H54 (cell line): ENCODE measurements around the gene SMIM21.

Experiments
- DNase-seq: peaks from one replicate; pipeline ENCODE4 v3.0.0; 2011; ENCODE audit warnings: low spot score, mixed read lengths; ENCODE audit not compliant: insufficient read length
- FAIRE-seq: peaks from 3 replicates; lab custom pipeline; 2011; peaks lifted over from hg19 to GRCh38; lab: Jason Lieb, UNC
- POLR2A ChIP-seq: IDR thresholded peaks from 2 replicates; pipeline ENCODE4 v1.6.1; 2011; ENCODE audit warnings: low read depth, mild to moderate bottlenecking, low read length

The SMIM21 gene

DNA sequence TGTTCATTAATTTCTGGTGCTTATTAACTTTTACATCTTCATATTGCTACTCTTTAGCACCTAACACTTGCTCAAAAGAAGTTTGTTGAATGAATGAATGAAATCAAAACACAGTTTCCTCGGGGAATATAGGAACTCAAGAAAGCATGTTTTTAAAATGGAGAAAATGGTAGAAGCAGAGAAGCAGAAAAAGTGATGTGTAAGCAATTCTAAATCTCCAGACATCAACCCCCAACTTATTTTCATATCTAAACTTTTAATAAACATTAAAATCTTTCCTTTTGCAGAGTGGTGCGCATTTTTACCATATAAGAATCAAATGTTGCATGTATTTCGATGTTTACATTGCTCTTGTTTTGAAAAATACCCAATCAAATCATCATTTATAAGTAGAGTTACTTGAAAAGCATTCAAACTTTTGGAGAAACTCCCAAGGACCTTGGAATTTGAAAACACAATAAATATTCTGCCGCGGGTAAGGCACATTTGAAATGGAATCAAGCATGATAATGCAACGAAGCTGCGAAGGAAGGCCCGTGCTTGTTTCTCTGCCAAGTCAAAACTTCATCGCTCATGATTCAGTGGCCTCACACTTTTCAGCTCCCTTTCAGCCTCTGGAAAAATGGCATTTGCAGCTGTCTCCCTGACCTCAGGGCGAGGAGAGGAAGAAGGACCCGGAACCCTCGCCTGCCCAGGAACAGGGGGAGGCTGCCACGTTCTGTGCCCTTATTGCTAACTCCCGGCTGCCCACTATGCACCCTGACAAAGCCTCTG lies 26.7 kb upstream of the SMIM21 start:
- no peak for TF ChIP-seq POLR2A
- FAIRE-seq (no peak), DNase-seq (no peak)

DNA sequence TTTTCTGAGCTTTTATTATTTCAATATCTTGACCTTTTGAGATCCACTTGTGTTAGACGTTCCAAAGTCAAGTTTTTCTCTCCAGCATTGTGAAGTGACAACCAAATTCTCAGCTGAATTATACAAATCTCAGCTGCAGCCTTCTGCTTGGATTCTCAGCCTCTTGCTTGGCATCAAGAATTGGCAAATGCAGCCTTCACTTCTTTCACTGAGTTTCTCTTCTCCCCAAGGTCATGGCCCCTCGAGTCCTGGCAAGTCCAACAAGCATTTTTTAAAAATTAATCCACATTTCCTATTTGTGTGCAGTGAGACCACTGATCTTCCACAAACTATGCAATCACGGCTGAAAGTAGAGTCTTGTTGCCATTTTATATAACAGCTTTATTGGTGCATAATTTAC lies 23.4 kb upstream of the SMIM21 start:
- TF ChIP-seq POLR2A: no peak
- no peak for FAIRE-seq
- DNase-seq: no peak

DNA sequence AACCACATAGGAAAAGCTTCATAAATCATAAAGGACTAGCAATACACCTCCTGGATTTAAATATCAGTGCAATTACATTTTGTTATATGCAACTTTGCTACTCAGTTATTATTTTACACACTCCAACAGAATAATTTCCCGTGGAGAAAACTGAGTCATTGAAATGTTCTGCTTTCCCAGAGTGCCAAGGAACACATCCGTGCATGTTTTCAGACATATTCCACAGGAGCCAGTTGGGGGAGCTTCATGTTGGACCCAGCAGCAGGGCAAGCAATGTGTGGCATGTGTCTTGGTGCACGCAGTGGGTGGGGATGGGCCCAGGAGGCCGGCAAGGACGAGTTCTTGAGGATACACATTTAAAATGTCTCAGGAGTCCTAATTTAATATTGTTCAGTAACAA lies 14.4 kb upstream of the SMIM21 start:
- TF ChIP-seq POLR2A: no peak
- no peak for DNase-seq
- no peak for FAIRE-seq

DNA sequence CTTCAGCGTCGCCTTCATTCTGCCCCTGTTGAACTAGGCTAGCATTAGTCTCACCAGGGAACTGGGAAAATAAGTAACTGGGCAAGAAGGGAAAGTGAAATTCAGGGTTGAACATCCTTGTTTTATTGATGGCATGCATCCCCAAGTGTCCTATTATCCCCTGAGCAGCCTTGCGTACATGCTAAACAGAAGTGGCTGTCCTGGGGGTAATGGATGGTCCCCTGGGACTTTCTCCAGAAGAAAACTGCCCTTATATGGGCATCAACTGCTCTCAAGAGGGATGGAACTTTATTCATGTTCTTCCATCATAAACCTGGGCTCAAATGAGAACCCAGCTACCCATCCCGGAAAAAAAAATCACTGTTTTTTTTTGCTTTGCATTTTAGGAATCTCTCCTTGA lies 11.8 kb upstream of the SMIM21 start:
- TF ChIP-seq POLR2A: no peak
- no peak for FAIRE-seq

DNA sequence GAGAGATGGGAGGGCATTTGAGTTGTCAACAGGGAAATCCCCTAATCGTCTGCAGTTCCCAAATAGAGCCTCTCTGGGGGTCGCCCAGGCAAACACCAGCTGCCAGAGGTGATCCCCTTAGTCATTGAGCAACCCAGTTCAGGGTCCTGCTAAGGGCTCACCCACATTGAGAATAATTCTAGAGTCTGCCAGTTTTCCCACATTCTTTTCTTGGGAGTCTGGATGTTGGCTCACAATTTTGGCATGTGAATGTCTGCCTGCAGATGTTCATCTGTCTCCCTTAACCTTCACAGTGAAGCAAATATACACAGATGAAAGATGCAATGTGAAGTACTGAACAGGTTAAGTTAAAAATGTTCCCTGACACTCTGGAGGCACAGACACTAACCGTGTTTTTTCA lies 11.4 kb upstream of the SMIM21 start:
- no peak for TF ChIP-seq POLR2A
- FAIRE-seq: no peak
- no peak for DNase-seq

More for the DNA sequence above, 11.8 kb upstream of the SMIM21 start:
- no peak for DNase-seq

DNA sequence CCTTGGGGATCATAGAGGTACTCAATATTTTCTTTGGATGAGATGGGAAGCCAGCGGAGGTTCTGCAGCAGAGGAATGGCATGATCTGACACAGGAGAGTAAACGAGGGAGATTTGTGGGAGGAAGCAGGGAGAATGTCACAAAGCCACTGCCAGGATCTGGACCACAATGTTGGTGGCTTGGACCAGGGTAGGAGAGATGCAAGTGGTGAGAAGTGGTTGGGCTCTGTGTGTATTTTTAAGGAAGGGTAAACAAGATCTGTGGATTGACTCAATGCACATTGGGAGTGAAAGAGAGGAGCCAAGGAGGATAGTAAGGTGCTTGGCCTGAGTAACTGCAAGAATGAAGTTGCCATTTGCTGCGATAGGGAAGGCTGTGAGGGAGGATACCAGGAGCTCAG lies 10.5 kb upstream of the SMIM21 start:
- no peak for FAIRE-seq
- no peak for TF ChIP-seq POLR2A

DNA sequence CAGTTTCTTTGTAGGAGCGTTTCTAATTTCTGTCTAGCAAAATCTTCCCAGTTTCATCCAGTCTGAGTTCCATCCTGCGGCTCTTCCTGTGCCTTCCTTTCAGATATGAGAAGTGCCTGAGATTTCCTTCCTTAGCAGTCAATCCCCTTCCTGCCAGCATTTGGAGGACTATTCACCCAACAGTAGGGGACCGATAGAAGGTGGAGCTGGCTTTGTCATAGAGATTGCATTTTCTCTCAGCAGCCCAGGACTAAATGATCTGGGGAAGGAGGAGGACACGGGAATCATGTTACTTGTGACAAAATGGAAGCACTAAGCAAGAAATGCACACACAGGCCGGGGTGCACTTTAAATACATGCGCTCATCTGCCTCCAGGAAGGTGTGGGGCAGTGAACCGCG lies 5.6 kb upstream of the SMIM21 start:
- TF ChIP-seq POLR2A: no peak
- DNase-seq (no peak), FAIRE-seq (no peak)

More for the DNA sequence above, 10.5 kb upstream of the SMIM21 start:
- DNase-seq: no peak

DNA sequence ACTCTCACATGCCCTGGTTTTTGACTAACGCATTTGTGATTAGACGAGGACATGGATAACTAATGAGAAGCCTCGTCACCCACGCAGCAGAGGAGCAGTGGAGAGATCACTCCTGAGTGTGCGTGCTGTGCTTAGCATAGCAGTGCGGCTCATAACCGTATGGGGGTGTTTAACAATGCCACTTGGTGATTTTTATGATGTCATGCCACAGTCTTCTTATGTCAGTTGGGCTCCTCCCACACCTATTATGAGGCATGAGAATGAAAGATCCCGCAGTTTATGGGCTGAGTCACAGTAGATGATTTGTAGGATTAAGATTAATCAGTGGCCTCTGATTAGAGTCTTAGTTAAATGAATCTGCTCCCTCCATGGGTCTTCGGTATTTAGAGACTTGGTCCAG lies 2.5 kb upstream of the SMIM21 start:
- FAIRE-seq (no peak), DNase-seq (no peak)
- TF ChIP-seq POLR2A: no peak

DNA sequence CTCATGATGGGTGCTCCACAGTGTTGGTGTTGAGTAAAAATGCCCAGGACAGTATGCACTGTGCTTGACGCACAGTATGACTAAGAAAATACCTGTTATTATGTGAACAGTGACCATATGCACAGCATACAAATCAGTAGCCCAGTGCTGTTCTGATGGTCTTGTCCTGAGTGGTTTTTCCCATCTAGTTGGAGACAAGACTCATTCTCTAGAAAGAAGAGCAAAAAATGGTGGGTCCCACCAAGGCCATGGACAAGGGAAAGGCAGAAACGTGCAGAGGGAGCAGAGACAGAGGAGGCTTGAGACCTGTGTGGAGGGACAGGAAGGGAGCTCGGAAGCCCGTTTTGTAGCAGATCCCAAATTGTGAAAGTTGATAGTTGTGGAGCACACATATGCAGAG lies 987 bp upstream of the SMIM21 start:
- no peak for FAIRE-seq
- no peak for DNase-seq
- TF ChIP-seq POLR2A: no peak

DNA sequence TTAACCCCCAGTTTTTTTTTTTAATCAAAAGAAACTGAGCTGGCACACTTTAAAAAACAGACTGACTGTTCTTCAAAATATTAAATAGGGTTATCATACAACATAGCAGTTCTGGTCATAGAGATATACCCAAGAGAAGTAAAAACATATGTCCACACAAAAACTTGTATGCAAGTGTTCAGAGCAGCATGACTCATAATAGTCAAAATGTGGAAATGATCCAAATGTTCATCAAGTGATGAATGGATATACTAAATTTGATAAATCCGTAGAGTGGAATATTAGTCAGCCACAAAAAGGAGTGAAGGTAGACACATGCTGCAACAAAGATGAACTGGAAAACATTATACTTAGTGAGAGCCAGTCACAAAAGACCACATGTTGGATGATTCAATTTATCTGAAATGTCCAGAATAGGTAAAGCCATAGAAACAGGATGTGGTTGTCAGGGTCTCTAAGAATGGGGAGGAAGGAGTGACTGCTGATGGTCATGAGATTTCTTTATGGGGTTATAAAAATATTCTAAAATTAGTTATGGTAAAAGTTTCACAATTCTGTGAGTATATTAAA lies 5.1 kb downstream of the SMIM21 start:
- TF ChIP-seq POLR2A: no peak
- no peak for DNase-seq
- no peak for FAIRE-seq

DNA sequence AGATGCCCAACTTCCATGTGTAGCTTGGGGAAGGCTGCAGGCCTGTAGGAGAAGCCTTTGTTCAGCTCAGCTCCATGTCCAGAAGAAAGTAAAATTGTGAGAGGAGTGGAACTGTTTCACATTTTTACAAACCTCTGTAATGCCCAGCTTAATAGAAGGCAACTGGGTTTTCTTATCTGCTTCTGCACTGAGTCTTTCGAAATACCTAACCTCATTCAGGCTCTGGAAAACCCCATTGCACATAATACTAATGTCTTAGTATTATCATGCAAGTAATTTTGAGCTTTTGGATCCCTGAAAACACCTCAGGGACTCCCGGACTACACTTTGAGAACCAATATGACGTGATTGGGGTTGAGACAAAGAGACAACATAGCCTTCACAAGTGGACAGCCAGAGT lies 5.8 kb downstream of the SMIM21 start:
- FAIRE-seq (no peak), DNase-seq (no peak)
- no peak for TF ChIP-seq POLR2A

DNA sequence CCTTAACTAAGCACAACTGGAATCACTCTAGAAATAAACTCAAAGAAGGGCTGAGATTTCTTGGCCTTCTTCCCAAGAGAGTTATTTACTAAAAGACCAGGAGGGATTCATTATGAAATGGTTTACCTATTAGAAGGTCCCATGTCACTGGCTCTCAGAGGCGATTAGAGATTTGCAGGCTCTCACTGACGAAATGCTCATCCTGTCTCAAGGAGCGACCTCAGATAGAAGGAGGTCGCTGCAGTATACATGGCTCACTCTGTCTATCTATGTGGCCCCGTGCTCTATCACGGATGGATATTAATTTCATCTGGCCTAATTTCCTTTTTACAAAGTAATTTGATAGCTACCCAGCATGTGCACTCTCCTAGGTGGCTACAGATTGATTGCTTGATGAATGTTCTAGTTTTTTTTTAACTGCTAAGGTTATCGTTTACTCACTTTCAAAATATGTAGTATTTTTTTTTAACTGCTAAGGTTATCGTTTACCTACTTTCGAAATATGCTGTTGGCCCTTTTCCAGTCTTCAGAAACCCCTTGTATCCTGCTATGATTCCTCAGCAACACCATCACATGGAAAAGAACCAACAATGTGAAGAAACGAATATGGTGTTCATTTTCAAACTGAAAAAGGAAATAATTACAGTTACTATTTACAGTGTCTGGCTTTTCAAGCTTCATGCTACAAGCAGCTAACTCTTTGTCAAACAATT lies 9.1 kb downstream of the SMIM21 start:
- FAIRE-seq (no peak), DNase-seq (no peak)
- no peak for TF ChIP-seq POLR2A

DNA sequence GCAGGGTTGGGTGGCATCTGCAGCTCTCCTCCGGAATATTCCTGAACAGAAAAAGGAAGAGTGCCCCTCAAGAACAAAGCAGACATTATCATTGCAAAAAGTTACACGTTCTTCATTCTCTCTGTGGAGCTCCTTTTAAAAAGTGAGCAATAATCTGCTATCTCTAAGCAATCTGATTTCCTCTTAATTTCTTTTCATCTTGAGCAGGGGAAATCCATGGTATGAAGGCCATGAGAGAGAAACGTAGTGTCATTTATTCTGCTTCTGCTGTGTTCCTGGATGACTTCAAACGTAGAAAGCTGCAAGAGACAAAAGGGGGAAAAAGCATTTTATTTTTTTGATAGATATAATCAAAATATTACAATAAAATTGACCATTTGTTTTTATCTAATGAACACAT lies 16.9 kb downstream of the SMIM21 start:
- DNase-seq (no peak), FAIRE-seq (no peak)
- TF ChIP-seq POLR2A: no peak

DNA sequence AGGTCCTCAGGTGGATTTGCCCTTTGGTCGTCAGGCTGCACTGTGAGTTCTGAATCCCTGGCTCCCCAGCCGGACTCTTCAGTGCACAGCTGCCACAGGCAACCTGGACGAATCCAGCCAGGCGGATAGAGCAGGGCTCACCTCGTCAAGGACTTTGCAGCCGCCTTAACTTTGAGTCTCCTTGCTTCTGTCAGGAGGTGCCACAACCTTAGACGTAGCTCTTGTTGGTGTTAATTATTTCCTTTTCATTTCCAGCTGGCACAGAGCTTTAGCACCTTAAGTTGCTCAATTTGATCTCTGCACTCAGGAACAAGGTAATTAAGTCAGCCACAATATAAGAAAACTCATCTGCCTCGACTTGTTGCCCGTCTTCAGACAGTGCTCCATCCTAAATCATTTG lies 17.7 kb downstream of the SMIM21 start:
- DNase-seq (no peak), FAIRE-seq (no peak)
- TF ChIP-seq POLR2A: no peak
